HG03103 (cell line): Measurements from ENCODE around the gene ADCY3.

Source experiments
- ATAC-seq: cut with Tn5 transposase; IDR thresholded peaks from one replicate; pipeline ENCODE4 v1.9.1; 2021; ENCODE audit warnings: low read depth; ENCODE audit not compliant: unreplicated experiment

The ADCY3 gene

GRCh38 chr2:24908461-24908901 is 11.6 kb downstream of the ADCY3 start:
- ATAC-seq: no peak

DNA sequence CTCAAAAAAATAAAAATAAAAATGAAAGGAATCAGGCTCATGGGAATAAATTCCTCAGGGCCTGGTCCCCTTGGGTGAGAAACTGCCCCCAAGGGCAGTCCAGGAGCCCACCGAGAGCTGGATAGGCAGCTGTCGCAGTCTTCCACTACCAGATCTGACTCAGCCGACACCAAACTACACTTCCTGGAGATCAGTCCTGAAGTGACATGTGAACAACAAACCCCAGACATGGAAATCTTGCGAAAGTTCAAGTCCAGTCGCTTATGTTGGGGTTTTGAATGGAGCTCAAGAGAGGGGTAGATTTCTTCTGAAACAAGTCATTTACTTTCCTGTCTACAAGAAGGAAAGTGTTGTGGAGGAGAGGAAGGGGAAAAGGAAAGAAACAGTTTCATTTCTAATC is 12.9 kb downstream of the ADCY3 start:
- no peak for ATAC-seq

DNA sequence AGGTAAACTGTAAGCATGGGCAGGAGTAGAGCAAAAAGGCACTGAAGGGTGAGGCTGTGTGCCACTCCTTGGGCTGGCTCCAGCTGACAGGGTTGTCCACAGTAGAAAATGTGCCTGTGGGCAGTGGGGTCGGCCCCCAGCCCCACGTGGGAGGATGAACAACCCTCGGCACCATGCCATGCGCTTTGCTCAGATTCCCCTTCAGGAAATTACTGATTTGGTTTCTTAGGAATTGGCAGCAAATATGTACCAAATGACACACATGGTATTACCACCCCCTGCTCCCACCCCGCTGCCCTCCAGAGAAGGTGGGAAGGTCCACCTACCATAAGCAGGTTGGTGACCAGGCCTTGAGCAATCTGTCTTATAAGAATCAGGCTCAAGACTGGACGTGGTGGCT is 13.6 kb downstream of the ADCY3 start:
- no peak for ATAC-seq

- ATAC-seq: no peak
Measured at GRCh38 chr2:24903161-24904103, 16.6 kb downstream of the ADCY3 start.

DNA sequence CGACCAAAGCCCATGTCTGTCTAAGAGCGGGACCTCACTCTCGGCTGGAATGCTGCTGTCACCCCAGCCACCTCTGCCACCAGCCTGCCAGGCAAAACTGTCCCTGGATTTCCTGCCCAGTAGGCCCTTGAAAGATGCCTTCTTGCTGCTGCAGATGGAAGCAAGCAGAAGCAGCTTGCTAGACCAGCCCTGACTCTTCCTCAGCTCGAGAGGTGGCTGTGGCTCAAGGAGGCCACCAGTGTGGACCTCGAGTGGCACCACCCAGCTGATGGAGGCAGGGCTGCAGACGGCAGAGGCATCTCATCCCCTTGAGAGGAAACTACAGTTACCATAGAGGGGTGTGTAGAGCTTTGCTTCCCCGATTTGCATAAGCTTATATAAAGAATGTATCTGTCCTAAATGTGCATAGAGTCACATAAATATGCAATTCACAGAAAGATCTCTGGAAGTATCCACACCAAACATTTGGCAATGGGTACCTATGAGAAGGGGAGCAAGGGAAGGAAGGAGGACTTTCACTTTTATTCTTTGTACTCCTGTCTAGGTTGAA is 20.6 kb downstream of the ADCY3 start:
- ATAC-seq: no peak

GRCh38 chr2:24898122-24899109 is 21.6 kb downstream of the ADCY3 start:
- ATAC-seq: no peak

GRCh38 chr2:24894750-24895149 is 25.3 kb downstream of the ADCY3 start:
- no peak for ATAC-seq

DNA sequence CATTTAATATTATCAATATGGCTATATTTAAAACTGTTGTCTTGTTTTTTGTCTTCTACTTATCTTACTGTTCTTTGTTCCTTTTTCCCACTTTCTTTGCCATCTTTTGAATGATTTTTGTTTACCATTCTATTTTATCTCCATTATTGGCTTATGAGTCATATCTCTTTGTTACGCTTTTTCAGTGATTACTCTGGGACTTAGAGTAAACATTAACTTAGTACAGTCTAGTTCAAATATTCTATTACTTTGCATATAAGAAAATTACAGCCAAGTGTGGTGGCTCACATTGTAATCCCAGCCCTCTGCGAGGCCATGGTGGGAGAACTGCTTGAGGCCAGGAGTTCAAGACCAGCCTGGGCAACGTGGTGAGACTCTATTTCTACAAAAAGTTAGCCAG is 26.1 kb downstream of the ADCY3 start:
- no peak for ATAC-seq

- ATAC-seq: no peak
Measured at GRCh38 chr2:24892928-24893327, 27.1 kb downstream of the ADCY3 start.

GRCh38 chr2:24891201-24891600 is 28.8 kb downstream of the ADCY3 start:
- no peak for ATAC-seq

DNA sequence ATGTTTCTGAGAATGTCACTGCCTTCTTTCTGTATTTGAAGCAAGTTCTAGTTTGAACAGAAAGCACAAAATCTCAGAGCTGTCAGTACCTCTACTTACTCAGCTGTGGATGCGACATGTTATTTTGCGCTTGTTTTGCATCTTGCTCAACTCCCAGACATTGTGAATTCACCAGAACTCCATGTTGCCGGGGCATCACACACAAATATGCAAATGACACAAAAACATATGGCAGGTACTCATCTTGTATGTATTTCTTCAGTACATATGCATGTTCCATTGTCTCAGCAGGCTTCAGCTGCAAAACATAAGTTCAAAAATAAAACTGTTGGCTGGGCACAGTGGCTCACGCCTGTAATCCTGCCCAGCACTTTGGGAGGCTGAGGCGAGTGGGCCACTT is 30.8 kb downstream of the ADCY3 start:
- ATAC-seq: no peak

- no peak for ATAC-seq
Measured at GRCh38 chr2:24888177-24888576, 31.9 kb downstream of the ADCY3 start.

DNA sequence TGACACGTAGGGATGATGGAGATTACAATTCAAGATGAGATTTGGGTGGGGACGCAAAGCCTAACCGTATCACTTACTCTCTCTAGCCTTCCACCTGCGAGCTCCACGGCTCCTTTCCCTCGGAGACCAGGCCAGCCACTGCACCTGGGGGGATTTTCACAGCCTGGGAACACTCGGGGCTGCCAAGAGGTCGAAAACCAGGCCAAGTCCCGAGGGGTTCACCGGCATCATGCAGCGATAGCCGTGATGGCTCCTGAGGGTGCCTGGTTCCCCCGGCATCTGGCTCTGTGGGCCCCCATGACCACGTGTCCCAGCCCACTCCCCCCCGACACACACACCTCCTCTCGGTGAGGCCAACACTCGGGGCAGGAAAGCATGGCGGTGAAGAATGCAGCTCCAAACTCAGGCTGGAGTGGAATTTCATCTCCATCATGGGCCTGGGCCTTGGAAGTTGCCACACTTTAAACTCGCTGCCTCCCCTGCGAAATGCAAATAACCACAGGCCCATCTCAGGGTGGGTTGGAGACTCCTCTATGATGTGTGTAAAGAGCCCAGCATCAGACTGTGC is 32.6 kb downstream of the ADCY3 start:
- ATAC-seq: no peak

- no peak for ATAC-seq
Measured at GRCh38 chr2:24886691-24887304, 33.2 kb downstream of the ADCY3 start.

DNA sequence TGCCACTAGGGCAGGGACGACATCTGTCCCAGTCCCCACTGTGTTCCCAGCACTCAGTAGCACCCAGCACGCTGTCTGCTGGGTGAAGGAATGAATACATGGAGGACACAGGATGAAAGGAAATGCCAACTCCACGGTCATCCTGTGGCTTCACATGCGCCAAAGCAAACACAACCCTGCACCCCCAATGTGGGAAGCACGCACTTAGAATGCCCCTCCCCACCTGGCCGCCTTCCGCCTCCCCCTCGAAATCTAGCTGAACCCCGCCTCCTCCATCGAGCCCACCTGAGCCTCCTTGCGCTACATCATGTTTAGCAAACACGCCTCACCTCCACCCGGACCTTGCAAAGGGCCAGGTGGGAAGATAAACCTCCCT is 33.9 kb downstream of the ADCY3 start:
- no peak for ATAC-seq

DNA sequence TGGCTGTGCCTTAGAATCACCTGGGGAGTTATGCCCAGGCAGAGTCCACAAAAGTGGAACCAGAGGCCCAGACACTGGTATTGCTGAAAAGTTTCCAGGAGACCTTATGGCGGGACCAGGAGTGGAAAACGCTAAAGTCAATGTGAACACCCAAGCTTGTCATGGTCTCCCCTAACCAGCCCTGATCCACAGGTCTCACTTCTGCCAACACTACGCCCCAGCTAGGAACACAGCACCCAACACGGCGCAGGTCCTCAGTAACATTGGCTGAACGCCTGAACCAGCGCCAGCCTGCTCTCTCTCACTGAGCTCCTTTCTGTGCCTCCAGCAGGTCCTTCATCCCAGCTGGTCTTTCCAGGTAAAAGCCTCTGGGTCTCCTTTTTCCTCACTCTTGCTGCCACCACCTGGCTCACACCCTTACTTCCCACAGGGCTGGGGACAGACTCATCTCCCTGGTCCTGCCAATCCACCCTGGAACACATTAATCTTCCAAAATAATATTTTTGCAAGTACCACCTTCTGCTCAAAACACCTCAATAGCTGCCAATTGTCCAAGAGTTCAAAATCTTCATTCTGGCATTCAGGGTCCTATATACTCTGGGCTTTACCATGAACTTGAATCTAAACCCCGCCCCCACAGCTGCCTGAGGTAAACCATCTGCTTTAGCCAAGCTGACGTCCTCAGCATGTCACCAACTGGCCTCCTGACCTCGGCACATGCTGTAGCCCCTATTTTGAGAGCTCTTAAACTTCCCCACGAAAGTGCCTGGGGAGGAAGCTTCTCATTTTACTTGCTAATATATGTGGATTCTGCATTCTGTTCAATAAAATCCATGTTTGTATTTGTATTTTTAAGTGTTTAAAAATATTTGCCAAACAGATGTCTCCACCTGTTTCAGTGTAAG is 34.6 kb downstream of the ADCY3 start:
- ATAC-seq: no peak

- ATAC-seq: no peak
Measured at GRCh38 chr2:24883946-24884345, 36.1 kb downstream of the ADCY3 start.

DNA sequence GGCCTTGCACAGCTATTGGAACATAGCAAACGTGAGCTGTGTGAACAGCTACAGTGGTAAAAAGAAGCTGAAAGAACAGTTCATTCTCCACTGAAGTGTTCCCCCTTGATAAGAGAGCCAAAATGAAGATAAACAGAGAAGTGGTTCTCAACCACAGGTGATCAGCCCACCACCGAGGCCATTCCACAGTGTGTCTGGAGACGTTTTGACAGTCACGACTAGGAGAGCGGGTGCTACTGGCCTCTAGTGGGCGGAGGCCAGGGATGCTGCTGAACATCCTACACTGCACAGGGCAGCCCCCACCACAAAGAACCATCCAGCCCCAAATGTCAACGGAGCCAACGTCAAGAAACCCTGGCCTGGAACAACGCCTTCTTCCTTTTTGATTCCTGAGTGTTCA is 38.4 kb downstream of the ADCY3 start:
- ATAC-seq: no peak

DNA sequence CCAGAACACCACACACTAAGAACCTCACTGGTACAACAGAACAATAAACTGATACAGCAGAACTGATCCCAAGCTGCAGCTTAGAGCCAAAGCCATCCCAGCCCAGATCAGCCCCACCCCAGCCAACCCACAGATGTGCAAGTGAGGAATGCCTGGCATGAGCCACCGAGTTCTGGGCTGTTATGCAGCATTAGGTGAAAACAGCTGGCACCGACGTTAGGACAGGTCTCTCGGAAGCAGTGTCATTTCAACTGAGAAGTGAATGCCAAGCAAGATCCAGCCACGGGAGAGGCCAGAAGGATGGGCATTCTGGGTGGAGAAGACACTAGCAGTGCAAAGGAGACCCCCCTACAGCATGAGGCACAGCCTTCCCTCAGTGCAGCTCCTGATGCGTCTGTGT is 38.9 kb downstream of the ADCY3 start:
- ATAC-seq: no peak
